ENCODE measurements around the gene ARHGAP5. TPM values are rescaled to one million over a fixed set of nuclear protein-coding genes. Genes with fewer than 3 reads are reported as not detected.
A peak's percentile ranks its signal among the peaks of the same experiment; 100 is the strongest.

The ARHGAP5 gene
- total and polyA plus RNA-seq, 2 donors (not counting 3 experiments of a cell fraction or from before 2014, with no cell fraction given), result 4.3 to 36.2 TPM

- POLR2A ChIA-PET, result no interaction called here
- no peak for DNase-seq (ENCODE audit: low read depth, low spot score)
- dilution Hi-C loops (cut with MboI; ENCODE audit: extremely low pct_ligation_motif_present, low sequenced_read_pairs) (no loop called here), intact Hi-C loops (cut with micrococcal nuclease) (no loop called here)
- Histone ChIP-seq H2AFZ (ENCODE audit: low read depth, low read length) (no peak overlapping the region), H4K20me1 (replicated peaks; ENCODE audit: control insufficient read depth, extremely low read depth, insufficient read depth, low read length) (no peaks in the 10 kb centered on the region), H3K9me1 (replicated peaks; ENCODE audit: control insufficient read depth, extremely low read depth, insufficient read depth, low read length) (no peaks in the 10 kb centered on the region), H3K27ac (ENCODE audit: insufficient read depth, low read depth, low read length) (no peak overlapping the region), H3K9ac (replicated peaks; ENCODE audit: extremely low read depth, insufficient read depth, low read length) (no peak overlapping the region), H3K4me2 (ENCODE audit: insufficient read depth, low read length) (peak overlapping the region; percentile 70), H3K4me1 (ENCODE audit: control insufficient read depth, extremely low read depth, insufficient read depth, low read length) (peaks cover 13% of the 10 kb centered on the region), H3K36me3 (ENCODE audit: control insufficient read depth in 2 of 2, extremely low read depth in 1 of 2, insufficient read depth in 2 of 2, low read length in 2 of 2) (no peaks in the 10 kb centered on the region), H3K27me3 (ENCODE audit: control insufficient read depth in 2 of 2, insufficient read depth in 2 of 2, low read length in 2 of 2) (no peaks in the 10 kb centered on the region), H3K4me3 (replicated peaks in 1 of 3; ENCODE audit: insufficient read depth in 1 of 3, low read depth in 1 of 3, low read length in 3 of 3) (no peak overlapping the region), H3K79me2 (ENCODE audit: control insufficient read depth, insufficient read depth, low read length) (peaks cover 6% of the 10 kb centered on the region), H3K9me3 (replicated peaks; ENCODE audit: control insufficient read depth, insufficient read depth, low read length) (no peaks in the 10 kb centered on the region)
- TF ChIP-seq JUN (IDR thresholded peaks at IDR 0.05; ENCODE audit: borderline replicate concordance, insufficient read depth, insufficient read length, low read depth) (no peak), POLR2A (IDR thresholded peaks at IDR 0.05; ENCODE audit: low read depth, low read length) (no peak), POLR2AphosphoS5 (IDR thresholded peaks at IDR 0.05; ENCODE audit: insufficient read depth, low read depth, low read length) (no peak), MYC (IDR thresholded peaks at IDR 0.05; ENCODE audit: low read depth, low read length) (no peak), MAX (IDR thresholded peaks at IDR 0.05; ENCODE audit: insufficient read depth, insufficient read length) (no peak), EZH2 (IDR thresholded peaks at IDR 0.05; ENCODE audit: borderline replicate concordance, low read depth, low read length, severe bottlenecking) (no peak), GATA2 (IDR thresholded peaks at IDR 0.05; ENCODE audit: insufficient read depth, insufficient read length, low read depth, low read length) (no peak), FOS (IDR thresholded peaks at IDR 0.05; ENCODE audit: borderline replicate concordance, insufficient read depth, low read length) (no peak)
- TF ChIP-seq, protein P1, sequence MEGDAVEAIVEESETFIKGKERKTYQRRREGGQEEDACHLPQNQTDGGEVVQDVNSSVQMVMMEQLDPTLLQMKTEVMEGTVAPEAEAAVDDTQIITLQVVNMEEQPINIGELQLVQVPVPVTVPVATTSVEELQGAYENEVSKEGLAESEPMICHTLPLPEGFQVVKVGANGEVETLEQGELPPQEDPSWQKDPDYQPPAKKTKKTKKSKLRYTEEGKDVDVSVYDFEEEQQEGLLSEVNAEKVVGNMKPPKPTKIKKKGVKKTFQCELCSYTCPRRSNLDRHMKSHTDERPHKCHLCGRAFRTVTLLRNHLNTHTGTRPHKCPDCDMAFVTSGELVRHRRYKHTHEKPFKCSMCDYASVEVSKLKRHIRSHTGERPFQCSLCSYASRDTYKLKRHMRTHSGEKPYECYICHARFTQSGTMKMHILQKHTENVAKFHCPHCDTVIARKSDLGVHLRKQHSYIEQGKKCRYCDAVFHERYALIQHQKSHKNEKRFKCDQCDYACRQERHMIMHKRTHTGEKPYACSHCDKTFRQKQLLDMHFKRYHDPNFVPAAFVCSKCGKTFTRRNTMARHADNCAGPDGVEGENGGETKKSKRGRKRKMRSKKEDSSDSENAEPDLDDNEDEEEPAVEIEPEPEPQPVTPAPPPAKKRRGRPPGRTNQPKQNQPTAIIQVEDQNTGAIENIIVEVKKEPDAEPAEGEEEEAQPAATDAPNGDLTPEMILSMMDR (IDR thresholded peaks at IDR 0.05; ENCODE audit: extremely low read depth in 1 of 2, insufficient read depth in 1 of 2, low read depth in 1 of 2, low read length in 2 of 2), result no peak
- no peak for FAIRE-seq
- BruUV-seq (replicated peaks), result no TSS peak
- CTCF ChIA-PET, result interaction anchor here (0.9 kb wide), 1 partner anchor 65 kb away, joined by 3 read pairs; no protein-coding TSS in a partner anchor
These were observed 65.2 kb downstream of the ARHGAP5 start for GRCh38 chr14:32142341-32142740.
